ENCODE measurements around the gene TXLNG.

GRCh38 chrX:16819634-16820033, 33.4 kb downstream of the TXLNG start:
- TF ChIP-seq TCF12 (IDR thresholded peaks at IDR 0.05), result no peak
- no peak for TF ChIP-seq PBX3 (IDR thresholded peaks at IDR 0.05)
- TF ChIP-seq CTCF (IDR thresholded peaks at IDR 0.05), result no peak
- TF ChIP-seq MAX (IDR thresholded peaks at IDR 0.05; ENCODE audit: low read depth), result no peak
- TF ChIP-seq JUND (IDR thresholded peaks at IDR 0.05), result no peak
- no peak for TF ChIP-seq TAF1 (IDR thresholded peaks at IDR 0.05; ENCODE audit: borderline replicate concordance, low read depth, low read length)
- TF ChIP-seq POLR2AphosphoS5 (IDR thresholded peaks at IDR 0.05; ENCODE audit: low read depth, low read length), result no peak
- no peak for TF ChIP-seq RCOR1 (IDR thresholded peaks at IDR 0.05; ENCODE audit: low read length)
- TF ChIP-seq RAD21 (IDR thresholded peaks at IDR 0.05; ENCODE audit: low read length), result no peak
- TF ChIP-seq MXI1 (IDR thresholded peaks at IDR 0.05; ENCODE audit: low read depth, low read length), result no peak
- TF ChIP-seq GABPA (IDR thresholded peaks at IDR 0.05; ENCODE audit: low read depth), result no peak
